B cell (primary cell): Measurements from ENCODE around the gene E2F3. TPM values are rescaled to one million over a fixed set of nuclear protein-coding genes. Genes with fewer than 3 reads are reported as not detected.

Experiments used
- ATAC-seq: fragments of 200-7000 bp; cut with Tn5 transposase; one replicate; pipeline ENCODE4 v1.10.0; 2021; ENCODE audit warnings: low read depth, mild to moderate bottlenecking, moderate number of reproducible peaks, moderate library complexity
- CTCF ChIA-PET: fragments of 350-600 bp; sonication (Branson Sonifier 250); formaldehyde crosslinking; loops from one replicate; lab custom pipeline; 2021; ENCODE audit warnings: antibody characterized with exemption, inconsistent platforms; lab: Charles Lee
- POLR2A ChIA-PET: fragments of 350-600 bp; sonication (Branson Sonifier 250); formaldehyde crosslinking; loops from one replicate; lab custom pipeline; 2021; ENCODE audit warnings: antibody characterized with exemption; lab: Charles Lee
- DNase-seq: peaks from one replicate; pipeline ENCODE4 v3.0.0; 2013
- H2AFZ ChIP-seq: 2 replicates; pipeline ENCODE4 v1.6.1; 2012; ENCODE audit warnings: mild to moderate bottlenecking, low read depth, low read length; ENCODE audit not compliant: insufficient read depth, poor library complexity, severe bottlenecking
- H3K27ac ChIP-seq, 2 donors: 1 replicate in 1 of 2; 2 replicates in 1 of 2; pipeline ENCODE4 v1.5.1; 2012 to 2013; ENCODE audit warnings: low read length in 2 of 2, mild to moderate bottlenecking in 2 of 2, moderate library complexity in 1 of 2
- H3K27me3 ChIP-seq, 4 experiments: fragments of 200-600 bp in 1 of 4; sonication (generic) in 1 of 4; replicated peaks in 1 of 4; 1 replicate in 2 of 4; 2 replicates in 2 of 4; pipeline versions ENCODE4 v1.6.1 to v1.7.0; 2013 to 2016; ENCODE audit warnings: low read length in 3 of 4, mild to moderate bottlenecking in 2 of 4, mixed read lengths in 1 of 4, moderate library complexity in 1 of 4; ENCODE audit not compliant: insufficient read depth in 4 of 4, control insufficient read depth in 3 of 4; ENCODE audit errors: control extremely low read depth in 1 of 4
- H3K36me3 ChIP-seq, 2 experiments: replicated peaks in 1 of 2; 1 replicate in 1 of 2; 2 replicates in 1 of 2; pipeline versions ENCODE4 v1.6.1 to v1.7.1; 2013; ENCODE audit warnings: low read length in 1 of 2; ENCODE audit not compliant: insufficient read depth in 2 of 2, control insufficient read depth in 1 of 2; ENCODE audit errors: control extremely low read depth in 1 of 2, extremely low read depth in 1 of 2
- H3K4me1 ChIP-seq, 2 donors: fragments of 200-600 bp in 1 of 2; sonication (generic) in 1 of 2; 1 replicate in 1 of 2; 2 replicates in 1 of 2; pipeline versions ENCODE4 v1.5.1 to v1.6.1; 2013 to 2017; ENCODE audit warnings: low read length in 2 of 2; ENCODE audit not compliant: control insufficient read depth in 2 of 2, insufficient read depth in 2 of 2
- H3K4me2 ChIP-seq: replicated peaks from 2 replicates; pipeline ENCODE3; 2012; ENCODE audit warnings: mild to moderate bottlenecking, low read depth, low read length; ENCODE audit not compliant: poor library complexity, severe bottlenecking
- H3K4me3 ChIP-seq, 5 experiments: fragments of 200-600 bp in 1 of 5; sonication (generic) in 1 of 5; 1 replicate in 3 of 5; 2 replicates in 2 of 5; pipeline versions ENCODE4 v1.5.1 to v1.7.0; 2011 to 2016; ENCODE audit warnings: low read length in 4 of 5, mild to moderate bottlenecking in 4 of 5, low read depth in 2 of 5, control low read depth in 1 of 5, moderate library complexity in 1 of 5; ENCODE audit not compliant: insufficient read depth in 1 of 5; ENCODE audit errors: control extremely low read depth in 1 of 5, extremely low read depth in 1 of 5
- H3K79me2 ChIP-seq: fragments of 200-600 bp; sonication (generic); one replicate; pipeline ENCODE4 v1.6.0; 2016; ENCODE audit warnings: low read length; ENCODE audit not compliant: control insufficient read depth, insufficient read depth
- H3K9ac ChIP-seq: fragments of 200-600 bp; sonication (generic); 2 replicates; pipeline ENCODE4 v1.6.1; 2017; ENCODE audit warnings: mild to moderate bottlenecking, low read length, moderate library complexity
- H3K9me3 ChIP-seq, 3 donors: one replicate each; pipeline versions ENCODE4 v1.6.1 to v1.7.1; 2013; ENCODE audit warnings: low read length in 2 of 3; ENCODE audit not compliant: control insufficient read depth in 2 of 3, insufficient read depth in 1 of 3; ENCODE audit errors: control extremely low read depth in 1 of 3
- H4K20me1 ChIP-seq: 2 replicates; pipeline ENCODE4 v1.6.0; 2012; ENCODE audit warnings: mild to moderate bottlenecking, low read length; ENCODE audit not compliant: insufficient read depth, control insufficient read depth, poor library complexity, severe bottlenecking
- H3K27ac Mint-ChIP-seq: one replicate; pipeline ENCODE4 v1.8.0; 2021; ENCODE audit warnings: mixed read lengths
- H3K27me3 Mint-ChIP-seq: one replicate; pipeline ENCODE4 v1.8.0; 2021; ENCODE audit warnings: mixed read lengths
- H3K4me1 Mint-ChIP-seq: one replicate; pipeline ENCODE4 v1.8.0; 2021; ENCODE audit warnings: mixed read lengths
- H3K4me3 Mint-ChIP-seq: one replicate; pipeline ENCODE4 v1.8.0; 2021; ENCODE audit warnings: mixed read lengths
- H3K9me3 Mint-ChIP-seq: one replicate; pipeline ENCODE4 v1.8.0; 2022; ENCODE audit warnings: mixed read lengths; ENCODE audit not compliant: insufficient read depth
- EZH2 ChIP-seq: IDR thresholded peaks from 2 replicates; pipeline ENCODE4 v1.6.1; 2012; ENCODE audit warnings: borderline replicate concordance, low read depth, mild to moderate bottlenecking, moderate library complexity, low read length; ENCODE audit not compliant: insufficient read depth, poor library complexity, severe bottlenecking
- WGBS: methylation state at CpG from one replicate; pipeline ENCODE4 v1.1.5; 2013; ENCODE audit warnings: missing lambda C conversion rate; ENCODE audit not compliant: insufficient coverage; 5-methylcytosine and 5-hydroxymethylcytosine counted together
- intact Hi-C: fragments of 100-400 bp; cut with micrococcal nuclease; formaldehyde crosslinking; loops from one replicate; pipeline ENCODE4 v1.10.0; 2022
- polyA plus RNA-seq: library from polyadenylated mRNA; depleted of rRNA; stranded (reverse); fragments of >200 nt; gene quantifications from 2 replicates; pipeline ENCODE4 v1.2.3, GENCODE V29; 2012
- total RNA-seq, 2 donors: library from RNA; stranded (reverse); fragments of 120-200 nt in 1 of 2; gene quantifications; 1 replicate in 1 of 2; 2 replicates in 1 of 2; pipeline versions ENCODE4 v1.2.3 to v1.2.4, GENCODE V29; 2013 to 2022
- TF ChIP-seq, protein P1 (sequence below): fragments of 200-600 bp; IDR thresholded peaks from one replicate; pipeline ENCODE4 v1.8.0; 2022; ENCODE audit warnings: antibody characterized with exemption, mild to moderate bottlenecking

E2F3 gene
- total and polyA plus RNA-seq, 2 donors (not counting 1 experiment from before 2014, with no cell fraction given) = 2.2 to 8.3 TPM

DNA sequence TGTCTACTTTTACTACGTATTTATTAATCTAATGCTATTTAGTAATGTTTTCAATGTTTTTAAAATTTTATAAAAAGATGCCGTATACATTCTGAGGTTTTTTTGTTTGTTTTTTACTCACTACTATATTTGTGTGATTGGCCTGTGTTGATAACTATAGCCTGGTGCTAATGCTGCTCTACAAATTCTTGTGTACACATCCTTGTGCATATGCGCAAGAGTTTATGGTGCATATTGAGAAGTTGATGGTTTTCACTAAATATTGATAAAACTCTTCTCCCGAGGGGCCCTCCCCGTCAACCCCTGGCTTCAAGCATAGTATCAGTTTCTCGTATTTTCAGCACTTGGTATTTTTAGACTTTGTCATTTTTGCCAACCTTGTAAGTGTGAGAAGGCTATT lies 59.9 kb downstream of the E2F3 start:
- H3K4me3 ChIP-seq = no peak overlapping the region
- CTCF ChIA-PET = interaction anchor here (1.0 kb wide), 1 partner anchor 169 kb away, joined by 3 read pairs; no protein-coding TSS in a partner anchor
- ATAC-seq (no peak), DNase-seq (no peak)
- H3K4me1 ChIP-seq = no peaks in the 10 kb centered on the region
- POLR2A ChIA-PET = no interaction called here
- no peak overlapping the region for H3K9ac ChIP-seq
- no peak overlapping the region for H3K4me2 ChIP-seq
- Mint-ChIP-seq H3K27ac (no peak overlapping the region), H3K27me3 (no peaks in the 10 kb centered on the region), H3K4me1 (peaks cover 11% of the 10 kb centered on the region), H3K9me3 (peaks cover 12% of the 10 kb centered on the region), H3K4me3 (no peak overlapping the region)
- no peak overlapping the region for H3K27ac ChIP-seq
- H4K20me1 ChIP-seq = no peaks in the 10 kb centered on the region
- H3K27me3 ChIP-seq = no peaks in the 10 kb centered on the region
- peaks cover 29% of the 10 kb centered on the region for H3K79me2 ChIP-seq
- intact Hi-C loops = no loop called here
- no peaks in the 10 kb centered on the region for H3K36me3 ChIP-seq
- WGBS = no CpG with 5 or more reads among the region's 6 CpGs
- H3K9me3 ChIP-seq = peaks cover 0 to 6% (median 0%) of the 10 kb centered on the region in 3 donors
- no peak overlapping the region for H2AFZ ChIP-seq
- TF ChIP-seq, protein P1, sequence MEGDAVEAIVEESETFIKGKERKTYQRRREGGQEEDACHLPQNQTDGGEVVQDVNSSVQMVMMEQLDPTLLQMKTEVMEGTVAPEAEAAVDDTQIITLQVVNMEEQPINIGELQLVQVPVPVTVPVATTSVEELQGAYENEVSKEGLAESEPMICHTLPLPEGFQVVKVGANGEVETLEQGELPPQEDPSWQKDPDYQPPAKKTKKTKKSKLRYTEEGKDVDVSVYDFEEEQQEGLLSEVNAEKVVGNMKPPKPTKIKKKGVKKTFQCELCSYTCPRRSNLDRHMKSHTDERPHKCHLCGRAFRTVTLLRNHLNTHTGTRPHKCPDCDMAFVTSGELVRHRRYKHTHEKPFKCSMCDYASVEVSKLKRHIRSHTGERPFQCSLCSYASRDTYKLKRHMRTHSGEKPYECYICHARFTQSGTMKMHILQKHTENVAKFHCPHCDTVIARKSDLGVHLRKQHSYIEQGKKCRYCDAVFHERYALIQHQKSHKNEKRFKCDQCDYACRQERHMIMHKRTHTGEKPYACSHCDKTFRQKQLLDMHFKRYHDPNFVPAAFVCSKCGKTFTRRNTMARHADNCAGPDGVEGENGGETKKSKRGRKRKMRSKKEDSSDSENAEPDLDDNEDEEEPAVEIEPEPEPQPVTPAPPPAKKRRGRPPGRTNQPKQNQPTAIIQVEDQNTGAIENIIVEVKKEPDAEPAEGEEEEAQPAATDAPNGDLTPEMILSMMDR = no peak
- no peak for TF ChIP-seq EZH2

DNA sequence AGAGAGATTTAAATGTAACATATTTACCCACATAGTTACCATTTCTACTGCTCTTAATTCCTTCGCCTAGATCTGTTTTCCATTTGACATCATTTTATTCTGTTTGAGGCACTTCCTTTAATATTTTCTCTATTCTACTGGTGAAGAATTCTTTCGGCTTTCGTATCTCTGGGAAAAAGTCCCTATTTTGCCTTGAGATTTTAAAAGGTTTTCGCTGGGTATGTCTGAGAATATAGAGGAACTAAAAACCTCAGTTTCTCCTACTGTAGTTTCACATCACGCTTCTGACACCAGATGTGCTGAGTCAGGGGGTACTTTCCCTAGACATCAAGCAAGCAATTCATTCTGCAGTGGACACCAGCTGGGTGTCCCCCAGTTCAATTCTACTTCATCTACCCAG lies 61.7 kb downstream of the E2F3 start:
- 20% methylated on average over 1 of the region's 5 CpGs for WGBS

More for the DNA sequence above, 61.7 kb downstream of the E2F3 start:
- no peaks in the 10 kb centered on the region for H4K20me1 ChIP-seq
- H3K36me3 ChIP-seq = no peaks in the 10 kb centered on the region
- H2AFZ ChIP-seq = no peak overlapping the region
- ATAC-seq = no peak
- Mint-ChIP-seq H3K4me1 (peaks cover 14% of the 10 kb centered on the region), H3K27me3 (no peaks in the 10 kb centered on the region), H3K4me3 (no peak overlapping the region), H3K9me3 (peaks cover 12% of the 10 kb centered on the region), H3K27ac (no peak overlapping the region)
- POLR2A ChIA-PET = no interaction called here
- H3K27ac ChIP-seq = no peak overlapping the region
- no peak for DNase-seq
- H3K27me3 ChIP-seq = no peaks in the 10 kb centered on the region
- H3K4me1 ChIP-seq = no peaks in the 10 kb centered on the region
- no peak for TF ChIP-seq EZH2
- TF ChIP-seq, protein P1 = no peak
- H3K9ac ChIP-seq = no peak overlapping the region
- intact Hi-C loops = no loop called here
- CTCF ChIA-PET = no interaction called here
- no peak overlapping the region for H3K4me3 ChIP-seq
- no peak overlapping the region for H3K4me2 ChIP-seq
- H3K9me3 ChIP-seq = peaks cover 0 to 6% (median 0%) of the 10 kb centered on the region in 3 donors
- peaks cover 45% of the 10 kb centered on the region for H3K79me2 ChIP-seq
